Activated T-cell treated with anti-CD3 and anti-CD28 coated beads for 4 hours (primary cell): ENCODE data around the gene EIF4G3.
"Not testable (repeated sequence)": the region's sequence is repeated elsewhere in the genome, so short reads cannot be mapped to it uniquely, and the experiment has no call there.

Source experiments
- DNase-seq: peaks from one replicate; pipeline ENCODE4 v3.0.0-alpha.2; 2020

The EIF4G3 gene

GRCh38 chr1:21152423-21153100 lies 24.1 kb downstream of the EIF4G3 start:
- DNase-seq = no peak

- DNase-seq = no peak
Measured at GRCh38 chr1:21149855-21150432, 26.8 kb downstream of the EIF4G3 start.

- no peak for DNase-seq
Measured at GRCh38 chr1:21149430-21149854, 27.3 kb downstream of the EIF4G3 start.

- no peak for DNase-seq
Measured at GRCh38 chr1:21143752-21144151, 32.9 kb downstream of the EIF4G3 start.

- no peak for DNase-seq
Measured at GRCh38 chr1:21143138-21143537, 33.6 kb downstream of the EIF4G3 start.

GRCh38 chr1:21141030-21141429 lies 35.7 kb downstream of the EIF4G3 start:
- no peak for DNase-seq

- no peak for DNase-seq
Measured at GRCh38 chr1:21139601-21140000, 37.1 kb downstream of the EIF4G3 start.

- not testable (repeated sequence) for DNase-seq
Measured at GRCh38 chr1:21136344-21136743, 40.4 kb downstream of the EIF4G3 start.

- no peak for DNase-seq
Measured at GRCh38 chr1:21131200-21131599, 45.5 kb downstream of the EIF4G3 start.

GRCh38 chr1:21129407-21129806 lies 47.3 kb downstream of the EIF4G3 start:
- DNase-seq = no peak

GRCh38 chr1:21126324-21126723 lies 50.4 kb downstream of the EIF4G3 start:
- no peak for DNase-seq

GRCh38 chr1:21124846-21125245 lies 51.9 kb downstream of the EIF4G3 start:
- no peak for DNase-seq

- no peak for DNase-seq
Measured at GRCh38 chr1:21123287-21123948, 53.3 kb downstream of the EIF4G3 start.

GRCh38 chr1:21121764-21122471 lies 54.8 kb downstream of the EIF4G3 start:
- no peak for DNase-seq

- no peak for DNase-seq
Measured at GRCh38 chr1:21118167-21118566, 58.5 kb downstream of the EIF4G3 start.

GRCh38 chr1:21117597-21118001 lies 59.1 kb downstream of the EIF4G3 start:
- no peak for DNase-seq

- no peak for DNase-seq
Measured at GRCh38 chr1:21117159-21117558, 59.5 kb downstream of the EIF4G3 start.

GRCh38 chr1:21115098-21115760 lies 61.5 kb downstream of the EIF4G3 start:
- DNase-seq = no peak

- DNase-seq = no peak
Measured at GRCh38 chr1:21114431-21114830, 62.3 kb downstream of the EIF4G3 start.

GRCh38 chr1:21110163-21110562 lies 66.5 kb downstream of the EIF4G3 start:
- DNase-seq = no peak

GRCh38 chr1:21106709-21107108 lies 70.0 kb downstream of the EIF4G3 start:
- DNase-seq = no peak

GRCh38 chr1:21106238-21106637 lies 70.5 kb downstream of the EIF4G3 start:
- no peak for DNase-seq

GRCh38 chr1:21105807-21106206 lies 70.9 kb downstream of the EIF4G3 start:
- no peak for DNase-seq
